Left ventricle myocardium superior (tissue), 1 donor: ENCODE results near the gene GLYR1. TPM values are rescaled to one million over a fixed set of nuclear protein-coding genes. Genes with fewer than 3 reads are reported as not detected.
"Not testable (repeated sequence)": the region's sequence is repeated elsewhere in the genome, so short reads cannot be mapped to it uniquely, and the experiment has no call there.

Experiments
- ATAC-seq: fragments of 200-7000 bp; cut with Tn5 transposase; one replicate; pipeline ENCODE4 v1.9.1; 2020; ENCODE audit warnings: mild to moderate bottlenecking, moderate library complexity
- DNase-seq: peaks from one replicate; pipeline ENCODE4 v3.0.0-alpha.2; 2020
- intact Hi-C: fragments of 100-400 bp; cut with micrococcal nuclease; formaldehyde crosslinking; loops from one replicate; pipeline ENCODE4 v1.11.0; 2022
- long read RNA-seq: library from polyadenylated mRNA; unstranded; transcript quantifications from one replicate; pipeline ENCODE4 v2.0.0, GENCODE V29; 2021
- total RNA-seq: library from RNA; stranded (reverse); fragmentation: NEBNext Ultra II Directional; extraction: Animal tissue kit (Norgen Biotek cat#: 25700); gene quantifications from one replicate; pipeline ENCODE4 v1.2.1, GENCODE V29; 2021
- donor health status: DM: no; HTN: yes; CAD: no; lungs with severe emphysema.

GLYR1 gene
- total RNA-seq: 102 TPM
- long read RNA-seq, transcript GLYR1-201 (16 exons, 3,772 nt): major isoform, 12 of 93 reads
- long read RNA-seq, partial matches to known transcripts: 13 of 93 reads
- long read RNA-seq, other reads (novel, unspliced or antisense): 64 of 93 reads

DNA sequence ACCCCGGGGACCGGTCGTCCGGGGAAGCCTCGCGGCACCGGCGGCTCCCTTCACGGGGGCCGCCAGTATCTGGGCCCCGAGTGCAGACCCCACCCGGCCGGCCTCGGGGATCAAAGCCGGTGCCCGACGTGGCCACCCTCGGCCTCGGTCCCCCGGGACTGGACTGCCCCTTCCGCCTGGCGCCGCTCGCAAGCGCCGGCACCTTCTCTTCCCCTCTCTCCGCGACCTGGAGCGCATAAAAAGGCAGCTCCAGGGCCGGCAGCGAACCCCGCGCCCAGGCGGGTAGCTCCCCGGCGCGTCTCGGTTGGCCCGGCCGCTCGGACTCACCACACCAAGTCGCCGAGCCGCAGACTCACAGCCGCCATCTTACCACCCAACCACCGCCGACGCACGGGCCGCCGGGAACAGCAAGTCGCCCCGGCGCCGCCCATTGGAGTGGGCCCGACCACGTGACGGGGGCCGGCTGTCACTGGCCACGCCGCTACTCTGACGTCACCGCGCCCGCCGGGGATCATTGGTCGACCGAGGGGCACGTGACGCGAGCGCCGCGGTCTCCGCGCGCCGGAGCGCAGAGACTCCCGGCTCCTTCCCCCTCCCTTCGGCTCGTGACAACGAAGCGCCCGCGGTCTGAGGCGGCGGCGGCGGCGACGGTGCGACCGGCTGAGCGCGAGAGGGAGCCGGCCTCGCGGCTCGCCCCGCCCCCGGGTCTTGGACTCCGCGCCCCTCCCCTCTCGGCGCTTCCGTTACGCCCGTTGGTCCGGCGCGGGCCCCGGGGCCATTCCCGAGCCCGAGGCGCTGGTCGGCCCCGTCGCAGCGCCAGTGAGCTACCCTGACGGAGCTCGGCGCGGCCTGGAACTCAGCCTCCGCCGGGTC is at the start of gene GLYR1, which contains the start of gene UBN1:
TSS of gene GLYR1 (minus strand) at position 388 of the 873 bp plus-strand sequence. CDS start at position 365, 23 bp downstream.
TSS of gene UBN1 (plus strand) at position 581 of the 873 bp plus-strand sequence. CDS start 5,437 bp downstream, outside the sequence.
- intact Hi-C loops: no loop called here
- ATAC-seq (peak; percentile 97), DNase-seq (peak; percentile 100)

DNA sequence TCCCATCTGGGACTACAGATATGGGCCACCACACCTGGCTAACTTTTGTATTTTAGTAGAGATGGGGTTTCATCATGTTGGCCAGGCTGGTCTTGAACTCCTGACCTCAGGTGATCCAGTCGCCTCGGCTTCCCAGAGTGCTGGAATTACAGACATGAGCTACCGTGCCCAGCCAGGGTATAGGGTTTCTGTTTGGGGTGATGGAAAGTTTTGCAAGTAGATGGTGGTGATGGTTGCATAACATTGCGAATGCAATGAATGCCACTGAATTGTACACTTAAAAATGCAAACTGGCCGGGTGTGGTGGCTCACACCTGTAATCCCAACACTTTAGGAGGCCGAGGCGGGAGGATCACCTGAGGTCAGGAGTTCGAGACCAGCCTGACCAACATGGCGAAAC is 49.7 kb upstream of the GLYR1 start:
- intact Hi-C loops, DNase-seq, ATAC-seq: not testable (repeated sequence)

DNA sequence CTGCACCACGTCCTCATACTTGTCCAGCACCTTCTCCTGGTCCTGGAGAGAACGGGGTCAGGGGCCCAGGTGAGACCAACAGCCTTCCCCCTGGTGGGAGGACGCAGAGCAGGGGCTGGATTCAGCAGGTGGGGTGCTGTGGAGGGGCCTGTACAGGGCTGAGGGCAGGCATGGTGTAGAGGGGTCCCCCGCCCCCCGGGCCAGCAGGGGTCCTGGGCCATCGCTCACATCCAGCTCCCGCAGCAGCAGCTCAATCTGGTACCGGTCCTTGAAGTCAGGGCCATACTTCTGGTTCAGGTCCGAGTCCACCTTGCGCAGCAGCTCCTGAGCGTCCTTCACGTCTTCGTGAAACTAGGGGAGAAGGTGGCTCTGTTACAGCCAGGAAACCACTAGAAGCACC is 48.3 kb upstream of the GLYR1 start:
- ATAC-seq (no peak), DNase-seq (no peak)
- intact Hi-C loops: no loop called here

GRCh38 chr16:4894276-4895150 is 47.4 kb upstream of the GLYR1 start:
- intact Hi-C loops: no loop called here
- DNase-seq (no peak), ATAC-seq (no peak)

- intact Hi-C loops: no loop called here
- DNase-seq (no peak), ATAC-seq (no peak)
Observed at GRCh38 chr16:4893103-4893862, 46.2 kb upstream of the GLYR1 start.

DNA sequence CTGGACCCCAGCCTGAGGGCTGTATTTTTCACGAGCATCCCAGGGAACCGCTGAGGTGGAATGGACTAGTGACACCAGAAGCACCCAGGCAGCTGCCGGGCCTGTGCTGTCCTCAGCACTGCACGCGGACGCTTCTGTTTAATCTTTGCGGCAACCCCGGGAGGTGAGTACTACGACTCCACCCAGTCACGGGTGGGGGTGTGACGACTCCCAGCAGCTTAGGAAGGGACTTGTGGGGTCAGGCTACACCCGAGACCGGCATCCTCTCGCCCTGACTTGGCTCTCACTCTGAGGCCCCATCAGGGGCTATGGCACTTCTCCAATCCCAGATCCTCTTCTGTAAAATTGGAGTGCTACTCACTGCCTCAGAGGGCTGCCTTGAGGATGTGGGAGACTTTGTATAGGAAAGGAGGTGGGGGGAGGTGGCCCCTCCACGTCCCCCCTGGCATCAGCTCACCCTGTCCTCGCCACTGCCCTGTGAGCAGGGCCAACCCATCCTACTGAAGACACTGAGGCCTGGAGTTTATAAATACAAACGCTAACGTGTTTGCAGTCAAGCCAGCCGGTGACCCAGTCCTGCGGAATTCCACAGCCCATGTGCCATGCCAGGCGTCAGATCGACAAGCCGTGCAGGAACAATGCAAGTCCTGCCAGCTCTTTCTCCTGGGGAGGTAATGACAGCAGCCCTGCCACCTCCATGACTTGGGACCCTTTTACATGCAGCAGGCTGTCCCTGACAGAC is 45.4 kb upstream of the GLYR1 start:
- ATAC-seq: peak; percentile 79
- DNase-seq: peak; percentile 73
- intact Hi-C loops: no loop called here

GRCh38 chr16:4891886-4892216 is 44.8 kb upstream of the GLYR1 start:
- DNase-seq (no peak), ATAC-seq (no peak)
- intact Hi-C loops: no loop called here

DNA sequence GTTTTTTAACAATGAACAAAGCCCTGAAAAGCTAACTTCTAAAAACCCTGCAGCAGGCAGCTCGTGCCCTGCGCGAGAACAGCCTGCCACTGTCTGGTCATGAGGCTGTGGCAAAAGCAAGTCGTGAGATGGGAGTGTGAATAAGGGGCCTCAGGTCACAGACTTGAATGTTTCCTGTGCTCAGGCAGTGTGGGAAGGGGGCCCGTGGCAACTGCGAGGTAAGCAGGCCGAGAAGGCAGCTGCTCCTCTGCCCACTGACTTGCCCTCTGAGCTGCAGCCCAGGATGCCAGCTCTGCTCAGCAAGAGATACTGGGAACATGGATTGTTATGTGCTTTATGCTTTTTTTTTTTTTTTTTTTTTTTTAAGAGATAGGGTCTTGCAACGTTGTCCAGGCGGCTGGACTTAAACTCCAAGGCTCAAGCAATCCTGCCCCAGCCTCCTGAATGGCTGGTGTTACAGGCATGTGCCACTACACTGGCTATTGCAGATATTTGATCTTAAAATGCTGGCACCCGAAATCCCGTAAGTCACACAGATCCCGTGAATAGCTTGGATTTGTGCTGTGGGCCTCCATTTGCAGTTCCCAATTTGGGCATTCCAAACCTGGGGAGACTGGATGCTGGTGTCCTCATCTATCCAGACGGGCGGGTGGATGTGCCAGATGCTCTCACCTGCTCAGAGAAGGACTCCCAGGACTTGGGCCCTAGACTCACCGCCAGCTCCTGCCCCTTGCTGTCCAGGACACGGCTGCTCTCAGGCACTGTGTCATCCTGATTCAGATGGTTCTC is 44.2 kb upstream of the GLYR1 start:
- no peak for DNase-seq
- no peak for ATAC-seq
- intact Hi-C loops: no loop called here

GRCh38 chr16:4890686-4891085 is 43.6 kb upstream of the GLYR1 start:
- ATAC-seq (no peak), DNase-seq (no peak)
- intact Hi-C loops: no loop called here

GRCh38 chr16:4890026-4890425 is 42.9 kb upstream of the GLYR1 start:
- DNase-seq (no peak), ATAC-seq (no peak)
- intact Hi-C loops: no loop called here

- DNase-seq (no peak), ATAC-seq (no peak)
- intact Hi-C loops: no loop called here
Observed at GRCh38 chr16:4888428-4889135, 41.5 kb upstream of the GLYR1 start.

DNA sequence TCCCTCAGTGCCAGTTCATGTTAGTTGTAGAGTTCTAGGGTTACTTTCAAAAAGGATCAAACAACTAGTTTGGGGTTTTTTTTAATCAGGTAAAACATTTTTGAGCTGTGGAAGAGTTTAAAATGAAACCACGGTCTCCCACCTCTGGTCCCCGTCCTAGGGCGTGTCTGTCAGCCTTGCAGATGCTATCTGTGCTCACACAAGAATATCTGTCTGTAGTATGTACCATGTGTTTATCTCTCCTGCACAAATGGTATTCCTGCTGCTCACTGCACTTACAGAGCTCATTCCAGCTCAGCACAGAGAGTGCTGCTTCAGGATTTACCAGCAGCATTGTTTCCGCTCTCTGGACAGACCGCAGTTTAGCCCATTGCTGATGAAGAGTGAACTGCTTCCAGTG is 39.1 kb upstream of the GLYR1 start:
- intact Hi-C loops: no loop called here
- no peak for DNase-seq

GRCh38 chr16:4884972-4885874 is 38.1 kb upstream of the GLYR1 start:
- ATAC-seq: no peak
- intact Hi-C loops: no loop called here
- no peak for DNase-seq

More for the DNA sequence above, 39.1 kb upstream of the GLYR1 start:
- no peak for ATAC-seq

DNA sequence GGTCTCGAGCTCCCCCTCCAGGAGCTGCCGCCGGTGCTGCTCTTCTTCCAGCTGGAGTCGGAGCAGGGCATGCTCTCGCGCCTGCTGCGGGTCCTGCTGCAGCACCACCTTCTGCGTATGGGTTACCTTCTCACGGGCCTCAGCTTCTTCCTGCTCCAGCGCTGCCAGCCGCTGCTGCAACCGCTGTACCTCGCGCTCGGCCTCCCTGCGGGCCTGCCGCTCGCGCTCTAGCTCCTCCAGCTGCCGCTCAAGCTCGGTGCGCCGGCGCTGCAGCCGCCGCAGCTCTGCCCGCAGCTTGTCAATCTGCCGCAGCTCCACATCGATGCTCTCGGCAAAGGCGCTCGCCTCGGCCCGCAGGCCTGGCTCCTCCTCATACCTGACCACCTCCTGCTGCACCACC is 37.1 kb upstream of the GLYR1 start:
- ATAC-seq: no peak
- intact Hi-C loops: no loop called here
- DNase-seq: no peak

GRCh38 chr16:4883501-4883900 is 36.4 kb upstream of the GLYR1 start:
- no peak for ATAC-seq
- DNase-seq: no peak
- intact Hi-C loops: no loop called here

DNA sequence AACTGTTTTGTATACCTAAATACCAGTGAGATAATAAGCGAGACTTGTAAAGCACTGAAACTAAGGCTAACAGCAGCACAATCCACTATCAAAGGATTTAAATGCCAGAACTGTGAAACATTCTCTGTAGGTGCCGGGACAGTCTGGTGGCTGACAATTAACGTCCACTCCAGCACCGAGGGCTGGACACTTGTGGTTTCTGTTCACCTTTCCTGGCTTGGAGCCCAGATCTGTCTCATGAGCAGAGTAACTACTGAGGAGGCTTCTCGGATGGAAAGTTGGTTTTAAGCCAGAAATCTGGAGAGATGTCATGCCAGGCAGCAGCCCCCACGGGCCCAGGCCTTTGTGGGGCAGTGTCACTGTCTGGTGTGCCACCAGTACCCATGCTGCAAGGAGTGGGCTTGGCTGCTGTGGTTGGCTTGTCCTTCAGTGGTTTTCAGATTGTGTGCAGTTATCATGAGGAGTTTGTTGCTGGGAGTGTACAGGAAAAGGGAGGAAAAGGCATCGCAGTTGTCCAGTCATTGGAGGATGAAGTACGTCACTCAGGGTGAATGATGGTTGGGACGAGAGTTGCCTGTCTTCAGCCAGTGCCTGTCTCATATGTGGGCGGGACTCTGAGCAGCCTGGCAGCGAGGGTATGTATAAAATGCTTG is 35.7 kb upstream of the GLYR1 start:
- ATAC-seq: peak; percentile 86
- intact Hi-C loops: no loop called here
- no peak for DNase-seq
